GM19240 (cell line): ENCODE measurements around the gene CPNE5.

Experiments
- DNase-seq: peaks from one replicate; pipeline ENCODE4 v3.0.0; 2011; ENCODE audit warnings: low spot score; ENCODE audit not compliant: insufficient read length

The CPNE5 gene

GRCh38 chr6:36836111-36837021, 2.9 kb downstream of the CPNE5 start:
- DNase-seq = no peak

DNA sequence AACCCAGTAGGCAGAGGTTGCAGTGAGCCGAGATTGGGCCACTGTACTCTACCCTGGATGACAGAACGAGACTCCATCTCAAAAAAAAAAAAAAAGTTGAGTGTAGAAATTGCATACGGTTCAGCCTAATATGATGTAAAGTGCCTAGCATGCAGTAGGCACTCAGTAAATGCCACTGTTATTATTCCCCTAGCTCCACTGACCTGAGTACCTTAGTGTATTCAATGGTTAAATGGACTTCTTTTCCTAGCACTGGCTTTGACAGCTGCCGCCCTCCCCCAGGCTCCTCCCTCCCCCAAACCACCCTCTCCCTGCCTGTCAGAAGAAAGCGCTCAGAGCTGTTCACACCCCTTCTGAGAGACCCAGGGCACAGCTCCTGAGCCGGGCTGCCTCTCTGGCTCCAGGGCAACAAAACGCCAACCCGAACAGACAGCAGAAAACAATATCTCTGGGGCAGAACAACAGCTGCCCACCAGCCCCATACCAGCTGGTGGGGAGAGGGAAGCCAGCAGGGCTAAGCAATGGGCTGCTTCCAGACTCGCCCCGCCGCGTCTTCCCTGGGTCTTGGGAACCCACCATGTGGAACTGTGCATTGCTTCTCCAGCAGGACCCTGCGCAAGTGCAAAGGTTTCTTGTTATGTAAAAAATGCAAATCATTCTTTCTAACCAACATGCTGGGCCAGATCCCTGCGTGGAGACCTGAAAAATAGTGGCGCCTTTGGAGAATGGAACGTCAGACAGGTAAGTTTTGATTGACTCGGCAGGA, 4.5 kb downstream of the CPNE5 start:
- no peak for DNase-seq

DNA sequence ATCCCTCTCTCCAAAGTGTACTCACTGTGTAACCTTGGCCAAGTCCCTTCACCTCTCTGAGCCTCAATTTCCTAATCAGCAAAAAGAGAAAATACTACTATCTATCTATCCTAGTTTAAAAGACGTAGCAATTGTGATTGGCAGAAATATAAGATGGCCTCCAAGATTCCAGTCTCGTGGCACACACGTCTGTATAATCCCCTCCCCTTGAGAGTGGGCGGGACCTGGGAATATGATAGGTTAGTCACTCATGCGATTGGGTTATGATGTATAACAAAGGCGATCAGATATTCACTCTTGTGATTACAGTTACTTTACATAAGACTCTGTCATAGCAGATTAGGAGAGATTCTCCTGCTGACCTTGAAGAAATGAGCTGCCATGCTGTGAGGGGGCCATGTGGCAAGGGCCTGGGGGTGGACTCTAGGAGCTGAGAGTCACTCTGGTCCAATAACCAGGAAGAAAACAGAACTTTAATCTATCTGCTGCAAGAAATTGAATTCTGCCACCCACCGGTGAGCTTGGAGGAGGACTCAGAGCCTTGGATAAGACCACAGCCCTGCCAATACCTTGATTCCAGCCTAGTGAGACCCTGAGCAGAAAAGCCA, 6.0 kb downstream of the CPNE5 start:
- DNase-seq = no peak

DNA sequence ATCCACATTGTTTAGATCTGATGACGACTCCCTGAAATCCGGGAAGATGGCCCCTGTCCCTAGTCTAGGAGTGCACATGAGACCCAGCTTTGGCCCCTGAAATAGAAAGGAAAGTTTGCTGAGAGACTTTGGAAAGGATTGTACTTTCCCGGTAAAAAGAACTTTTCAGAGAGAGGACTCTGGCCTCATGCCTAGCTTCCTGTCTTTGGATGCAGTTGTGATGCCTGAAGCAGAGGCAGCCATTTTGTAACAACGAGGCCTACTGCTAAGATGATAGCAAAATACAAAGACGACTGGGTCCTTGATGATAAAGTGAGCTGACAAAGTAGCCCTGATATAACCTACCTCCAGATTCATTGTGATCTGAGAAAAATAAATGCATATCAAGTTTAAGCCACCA, 6.9 kb downstream of the CPNE5 start:
- no peak for DNase-seq

DNA sequence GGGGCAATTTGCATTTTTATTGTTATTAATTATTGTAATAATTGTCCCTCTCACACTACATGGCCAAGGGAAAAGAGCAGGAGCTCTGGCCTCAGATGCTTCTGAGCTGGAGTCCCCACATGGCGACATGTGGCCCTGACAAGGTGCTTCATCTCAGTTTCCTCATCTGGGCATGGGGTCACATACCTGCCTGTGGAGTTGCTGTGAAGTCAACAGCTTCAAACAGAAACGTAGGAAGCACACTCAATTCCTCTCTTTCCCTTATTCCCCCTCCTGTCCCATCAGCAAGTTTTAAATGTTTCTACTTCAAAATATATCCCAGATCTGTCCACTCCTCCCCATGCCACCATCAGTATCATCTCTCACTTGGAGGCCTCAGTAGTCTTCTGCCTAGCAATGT, 8.7 kb downstream of the CPNE5 start:
- DNase-seq = no peak

DNA sequence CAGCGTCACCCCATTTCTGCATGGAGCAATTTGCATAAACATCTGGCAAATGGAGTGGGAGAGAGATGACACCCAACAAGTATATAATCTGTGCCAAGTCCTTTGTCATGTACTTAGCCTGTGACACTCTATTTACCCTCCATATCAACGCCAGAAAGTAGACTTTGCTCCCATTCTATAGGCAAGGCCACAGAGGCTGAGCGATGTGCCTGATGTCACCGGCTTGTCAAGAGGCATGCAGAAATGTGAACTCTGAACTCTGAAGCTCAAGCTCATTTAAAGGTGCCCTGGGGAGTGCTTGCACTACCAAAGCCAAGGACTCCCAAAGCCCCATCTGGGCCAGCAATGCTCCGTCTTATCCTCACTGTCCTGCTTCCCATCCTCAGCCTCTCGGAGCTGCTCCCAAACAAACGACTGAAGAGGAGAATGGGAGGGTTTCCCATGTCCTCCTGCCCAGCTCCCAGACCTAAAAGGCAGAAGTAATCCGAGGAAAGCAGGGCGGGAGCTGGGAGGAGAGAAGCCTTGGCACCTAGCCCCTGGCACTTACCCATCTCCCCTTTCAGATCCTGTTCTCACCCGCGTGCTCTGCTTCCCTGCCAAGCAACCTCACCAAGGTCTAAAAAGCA, 9.2 kb downstream of the CPNE5 start:
- no peak for DNase-seq

DNA sequence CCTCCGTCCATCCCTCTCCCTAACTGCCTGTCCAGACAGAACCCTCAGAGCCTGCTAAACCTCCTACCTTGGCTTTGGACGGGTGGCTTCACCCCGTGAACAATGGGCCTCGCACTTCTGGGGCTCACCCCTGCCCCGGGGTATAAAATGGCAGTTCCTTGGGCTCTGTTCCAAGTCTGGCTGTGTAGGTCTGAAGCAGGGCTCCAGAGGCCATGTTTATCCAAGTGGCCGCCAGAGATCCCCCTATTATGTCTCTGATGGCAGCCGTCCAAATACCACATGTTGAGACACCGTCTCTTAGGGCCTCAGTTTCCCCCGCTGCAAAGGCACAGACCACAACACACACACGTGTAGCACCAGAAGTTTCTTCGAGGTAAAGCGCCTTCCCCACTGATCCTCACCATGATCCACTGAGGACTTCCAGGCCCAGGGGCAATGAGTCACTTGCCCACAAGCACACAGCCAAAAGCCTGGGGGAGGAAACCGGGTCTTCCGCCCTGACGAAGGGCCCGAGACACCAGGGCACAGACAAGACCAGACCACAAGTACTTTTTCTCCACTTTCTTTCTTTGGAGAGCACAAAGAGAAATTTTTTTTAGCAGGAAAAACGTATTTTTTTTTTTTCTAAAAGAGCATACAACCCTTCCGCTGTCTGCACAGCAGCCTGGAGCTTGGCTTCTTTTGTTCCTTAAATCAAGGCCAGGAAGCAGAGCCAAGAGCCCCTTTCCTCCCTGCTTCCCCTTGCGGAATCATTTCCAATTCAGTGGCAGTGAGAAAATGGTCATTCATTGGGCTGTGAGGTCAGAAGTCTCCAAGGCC, 11.8 kb downstream of the CPNE5 start:
- no peak for DNase-seq

DNA sequence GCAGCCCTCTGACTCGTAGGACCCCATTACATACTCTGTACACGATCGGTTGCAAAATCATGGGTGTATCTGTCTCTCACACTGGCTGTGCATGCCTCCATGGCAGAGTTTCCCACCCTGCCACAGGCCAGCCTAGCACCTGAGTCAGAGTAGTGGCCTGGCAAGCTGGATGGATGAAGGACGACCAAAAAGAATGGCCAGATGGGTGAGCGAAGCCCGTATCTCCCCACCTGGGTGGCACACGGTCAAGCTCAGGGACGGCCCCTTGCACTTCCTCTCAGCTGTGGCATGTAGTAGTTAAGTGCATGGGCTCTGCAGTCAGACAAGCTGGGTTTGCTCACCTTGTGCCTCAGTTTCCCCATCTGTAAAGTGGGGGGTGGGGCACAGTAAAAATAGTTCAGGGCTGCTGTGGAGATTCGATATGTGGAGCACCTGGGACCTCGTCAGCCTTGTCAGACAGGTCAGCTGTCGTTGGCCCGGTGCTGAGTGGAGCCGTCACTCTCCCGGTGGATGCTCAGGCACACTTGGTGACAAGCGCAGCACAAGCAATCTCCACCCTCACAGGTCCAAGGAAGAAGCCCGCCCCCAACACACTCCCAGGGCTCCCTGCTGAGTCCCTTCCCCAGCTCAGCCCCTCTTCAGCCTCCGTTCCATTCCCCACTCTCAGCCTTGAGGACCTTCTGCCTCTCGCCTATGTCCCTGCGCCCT, 12.6 kb downstream of the CPNE5 start:
- DNase-seq = no peak

GRCh38 chr6:36825994-36826393, 13.2 kb downstream of the CPNE5 start:
- DNase-seq = no peak

DNA sequence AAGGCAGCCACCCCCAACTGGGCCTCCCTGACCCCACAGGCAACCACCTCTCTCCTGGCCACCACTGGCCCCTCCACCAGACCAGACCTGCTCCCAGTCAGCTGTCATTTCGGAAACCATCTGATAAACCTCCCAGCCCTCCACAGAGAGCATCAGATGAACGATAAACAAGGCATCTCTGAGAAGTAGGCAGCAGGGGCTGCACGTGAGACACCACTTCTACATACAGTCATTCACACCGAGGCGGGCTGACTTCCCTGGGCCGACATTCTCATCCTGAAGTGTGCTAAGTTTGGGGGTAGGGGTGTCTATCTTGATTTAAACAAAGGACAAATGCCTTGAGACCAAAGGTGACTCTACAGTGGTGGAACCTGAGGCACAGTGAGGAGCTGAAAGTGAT, 13.8 kb downstream of the CPNE5 start:
- no peak for DNase-seq

DNA sequence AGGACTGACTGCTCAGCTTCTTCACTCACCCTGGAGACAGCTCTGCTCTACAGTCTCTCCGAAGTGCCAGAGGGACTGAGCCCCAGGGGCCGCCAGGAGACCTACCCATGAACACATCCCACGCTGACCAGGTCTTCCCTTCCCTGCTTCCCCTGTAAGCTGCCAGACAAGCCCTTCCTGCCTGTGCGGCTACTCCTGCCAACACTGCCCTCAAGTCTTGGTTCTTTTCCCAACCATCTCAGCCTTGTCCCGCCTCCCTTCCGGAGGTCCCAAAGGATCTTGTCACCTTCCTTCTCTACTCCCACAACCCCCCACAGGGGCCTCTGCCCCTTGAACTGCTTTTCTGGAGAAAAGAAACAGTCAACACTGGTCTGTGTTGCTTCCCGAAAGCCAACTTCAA, 15.0 kb downstream of the CPNE5 start:
- DNase-seq = no peak

GRCh38 chr6:36823421-36824096, 15.7 kb downstream of the CPNE5 start:
- no peak for DNase-seq

DNA sequence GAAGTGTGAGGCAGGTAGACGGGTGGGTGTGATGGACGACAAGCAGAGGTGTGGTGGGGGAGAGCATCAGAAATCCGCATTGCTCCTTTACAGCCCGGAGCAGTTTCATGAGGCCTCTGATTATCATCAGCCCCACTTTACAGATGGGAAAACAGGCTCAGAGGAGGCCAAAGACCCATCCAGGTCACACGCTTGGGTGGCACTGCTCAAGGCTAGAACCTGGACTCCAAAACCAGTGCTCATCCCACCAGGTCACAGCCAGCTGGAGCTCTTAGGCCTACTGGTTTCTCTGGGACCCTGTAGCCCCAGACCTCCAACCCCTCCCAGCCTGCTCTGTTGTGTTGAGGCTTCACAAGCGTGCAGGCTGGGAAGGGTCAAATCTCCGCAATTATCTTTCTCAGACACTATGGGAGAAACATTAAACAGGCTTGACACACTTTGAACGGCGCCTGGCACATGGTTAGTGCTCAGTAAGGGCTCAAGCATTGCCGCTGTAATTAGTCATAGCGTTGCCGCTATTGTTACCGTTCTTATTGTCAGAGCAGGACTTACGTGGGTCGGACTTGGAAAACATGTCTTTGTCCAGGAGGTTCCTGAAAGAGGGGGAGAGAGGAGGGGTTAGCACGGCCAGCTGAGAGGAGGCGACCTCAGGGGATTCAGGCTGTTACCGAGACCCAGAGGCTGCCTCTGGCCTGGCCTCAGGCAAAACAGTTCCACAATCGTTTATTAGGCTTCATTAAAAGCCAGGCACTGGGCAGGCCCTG, 16.6 kb downstream of the CPNE5 start:
- DNase-seq = no peak

DNA sequence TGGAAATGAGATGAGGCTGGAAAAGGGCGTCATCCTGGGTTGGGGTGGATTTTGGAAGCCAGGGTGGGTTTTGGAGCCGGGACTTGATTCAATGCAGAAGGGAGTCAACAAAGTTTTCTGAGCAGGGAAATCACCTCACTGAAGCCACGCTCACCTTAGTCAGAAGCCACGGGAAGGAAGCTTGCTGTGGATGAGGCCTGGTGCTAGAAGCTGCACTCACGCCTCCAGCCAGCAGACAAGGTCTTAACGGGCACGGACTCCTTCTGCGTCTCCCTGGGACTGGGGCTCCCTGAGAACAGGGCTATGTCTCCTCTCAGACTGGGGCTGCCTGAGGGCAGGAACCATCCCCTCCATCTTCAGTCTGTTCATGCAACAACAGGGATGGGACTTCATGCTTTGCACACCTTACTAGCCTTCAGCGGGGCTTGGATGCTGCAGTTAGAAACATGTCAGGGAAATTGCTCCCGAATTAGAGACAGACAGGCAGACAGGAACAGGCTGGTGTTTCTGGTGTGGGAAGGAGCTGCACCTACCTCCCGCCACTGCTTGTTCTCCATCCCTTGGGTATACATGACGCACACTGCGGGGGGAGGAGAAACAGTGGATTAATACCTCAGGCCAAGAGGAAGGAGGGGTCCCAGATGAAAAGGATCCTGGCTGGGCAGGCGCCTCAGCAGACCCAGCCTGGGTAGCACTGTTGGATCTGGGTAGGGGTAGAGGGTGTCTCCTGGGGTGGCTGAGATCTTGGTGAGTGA, 17.5 kb downstream of the CPNE5 start:
- DNase-seq = no peak

DNA sequence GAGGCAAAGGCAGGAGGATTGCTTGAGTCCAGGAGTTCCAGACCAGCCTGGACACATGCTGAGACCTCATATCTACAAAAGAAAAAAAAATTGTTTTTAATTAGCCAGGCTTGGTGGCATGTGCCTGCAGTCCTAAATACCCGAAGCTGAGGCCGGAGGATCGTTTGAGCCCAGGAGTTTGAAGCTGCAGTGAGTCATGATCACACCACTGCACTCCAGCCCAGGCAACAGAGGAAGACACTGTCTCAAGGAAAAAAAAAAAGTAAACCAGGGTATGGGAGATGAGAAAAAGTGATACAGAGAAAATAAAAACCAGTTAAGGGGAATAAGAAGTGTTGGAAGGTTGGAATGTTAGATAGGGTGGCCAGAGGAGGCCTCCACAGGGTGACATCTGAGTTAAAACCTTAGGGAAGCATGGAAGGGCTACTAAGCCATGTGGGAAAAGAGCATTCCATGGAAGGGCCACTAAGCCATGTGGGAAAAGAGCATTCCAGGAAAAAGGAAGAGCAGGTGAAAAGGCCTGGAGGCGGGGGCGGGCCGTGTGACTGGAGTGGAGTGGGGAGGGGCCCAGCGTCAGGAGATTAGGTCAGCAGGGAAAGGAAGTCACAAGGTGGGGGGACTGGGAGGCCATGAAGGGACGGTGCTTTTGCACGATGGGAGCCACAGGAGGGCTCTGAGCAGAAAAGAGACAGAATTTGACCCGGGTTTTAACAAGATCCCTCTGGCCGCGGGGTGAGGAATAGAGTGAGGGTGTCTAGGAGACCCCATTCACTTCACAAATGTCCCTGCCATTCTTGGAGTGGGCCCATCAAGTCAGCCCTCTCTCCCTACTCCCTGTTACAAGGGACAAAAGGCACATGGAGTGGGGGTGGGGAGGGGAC, 18.3 kb downstream of the CPNE5 start:
- DNase-seq = no peak

DNA sequence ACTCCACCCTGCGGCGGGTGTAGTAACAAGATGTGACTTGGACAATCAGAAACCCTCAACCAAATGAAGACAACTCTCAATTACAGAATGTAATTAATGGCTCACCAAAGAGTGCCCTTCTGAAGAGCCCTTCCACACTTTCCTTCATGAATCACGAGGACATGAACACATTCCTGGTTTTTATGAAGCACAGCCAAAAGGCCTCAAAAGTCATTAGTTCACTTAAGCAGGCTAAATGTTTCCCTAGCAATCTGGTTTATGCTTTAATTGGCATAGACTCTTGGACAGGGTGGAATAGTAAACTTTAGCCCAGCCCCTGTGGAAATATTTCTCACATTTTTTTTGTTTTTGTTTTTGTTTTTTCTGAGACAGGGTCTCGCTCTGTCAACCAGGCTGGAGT, 20.5 kb downstream of the CPNE5 start:
- no peak for DNase-seq

DNA sequence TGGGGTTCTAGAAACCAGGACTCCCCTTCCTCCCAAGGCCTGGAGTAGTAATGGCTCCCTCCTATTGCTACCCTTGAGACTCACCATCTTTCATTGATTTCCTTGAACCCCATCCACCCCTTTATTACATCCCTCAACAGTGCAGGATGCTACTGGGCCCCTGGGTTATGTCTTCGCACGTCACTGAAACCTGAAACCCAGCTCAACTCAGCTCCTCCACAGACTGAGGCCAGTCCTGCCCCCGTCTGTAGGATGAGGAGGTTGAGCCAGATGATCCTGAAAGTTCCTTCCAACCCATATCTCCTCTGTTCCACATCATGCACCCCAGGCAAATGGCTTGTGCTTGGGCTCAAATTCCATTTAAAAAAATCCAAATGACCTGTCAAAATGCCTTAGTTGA, 21.4 kb downstream of the CPNE5 start:
- no peak for DNase-seq
